ENCODE measurements around the gene LAMC2. TPM values are rescaled to one million over a fixed set of nuclear protein-coding genes. Genes with fewer than 3 reads are reported as not detected.

Gene LAMC2
- total RNA-seq, 1 experiment from 2014 or later = 0.11 TPM

DNA sequence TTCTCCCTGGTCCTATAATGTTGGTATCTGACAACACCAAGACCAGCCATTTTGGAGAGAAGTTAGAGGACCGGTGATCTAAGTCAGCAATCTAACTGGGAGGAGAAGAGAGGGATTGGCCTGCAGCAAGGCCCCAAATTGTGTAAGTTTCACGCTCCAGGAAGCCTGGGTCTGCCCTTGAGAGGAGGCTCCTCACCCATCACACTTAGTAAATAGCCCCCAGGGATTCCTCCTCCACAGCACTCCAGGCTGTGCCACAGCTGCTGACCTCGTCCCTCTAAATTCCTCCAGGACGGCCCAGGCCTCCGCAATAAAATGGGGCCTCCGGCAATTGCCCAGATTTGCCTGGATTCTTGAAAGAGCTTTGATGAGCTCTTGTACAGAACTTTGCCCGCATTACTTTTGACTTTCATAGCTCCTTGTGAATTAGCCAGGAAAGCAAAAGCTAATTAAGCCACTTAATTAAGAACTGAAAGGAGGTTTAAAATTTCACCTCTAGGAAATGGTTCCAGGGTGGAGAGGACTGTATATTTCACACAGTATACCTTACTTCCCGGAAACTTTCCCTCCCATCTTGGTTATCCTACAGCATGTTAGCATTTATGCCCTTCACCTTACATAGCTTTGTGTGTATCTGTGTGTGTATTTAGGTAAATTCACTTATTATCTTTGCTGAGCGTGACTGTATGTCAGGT is 90.5 kb downstream of the LAMC2 start:
- TF ChIP-seq EZH2 (IDR thresholded peaks at IDR 0.05; ENCODE audit: borderline replicate concordance, low read depth, low read length, poor library complexity, severe bottlenecking) = no peak
- TF ChIP-seq, protein P1, sequence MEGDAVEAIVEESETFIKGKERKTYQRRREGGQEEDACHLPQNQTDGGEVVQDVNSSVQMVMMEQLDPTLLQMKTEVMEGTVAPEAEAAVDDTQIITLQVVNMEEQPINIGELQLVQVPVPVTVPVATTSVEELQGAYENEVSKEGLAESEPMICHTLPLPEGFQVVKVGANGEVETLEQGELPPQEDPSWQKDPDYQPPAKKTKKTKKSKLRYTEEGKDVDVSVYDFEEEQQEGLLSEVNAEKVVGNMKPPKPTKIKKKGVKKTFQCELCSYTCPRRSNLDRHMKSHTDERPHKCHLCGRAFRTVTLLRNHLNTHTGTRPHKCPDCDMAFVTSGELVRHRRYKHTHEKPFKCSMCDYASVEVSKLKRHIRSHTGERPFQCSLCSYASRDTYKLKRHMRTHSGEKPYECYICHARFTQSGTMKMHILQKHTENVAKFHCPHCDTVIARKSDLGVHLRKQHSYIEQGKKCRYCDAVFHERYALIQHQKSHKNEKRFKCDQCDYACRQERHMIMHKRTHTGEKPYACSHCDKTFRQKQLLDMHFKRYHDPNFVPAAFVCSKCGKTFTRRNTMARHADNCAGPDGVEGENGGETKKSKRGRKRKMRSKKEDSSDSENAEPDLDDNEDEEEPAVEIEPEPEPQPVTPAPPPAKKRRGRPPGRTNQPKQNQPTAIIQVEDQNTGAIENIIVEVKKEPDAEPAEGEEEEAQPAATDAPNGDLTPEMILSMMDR (conservative IDR thresholded peaks at IDR 0.05; ENCODE audit: low read depth, low read length) = no peak
- Histone ChIP-seq H3K9me3 (ENCODE audit: low read depth, low read length, poor library complexity, severe bottlenecking) (no peaks in the 10 kb centered on the region), H3K27ac (ENCODE audit: low read depth, low read length, poor library complexity, severe bottlenecking) (no peak overlapping the region), H3K27me3 (replicated peaks; ENCODE audit: insufficient read depth, low read depth, low read length, poor library complexity) (no peaks in the 10 kb centered on the region), H3K36me3 (ENCODE audit: insufficient read depth, low read length, poor library complexity, severe bottlenecking) (no peaks in the 10 kb centered on the region), H3K4me1 (ENCODE audit: insufficient read depth, low read length, poor library complexity, severe bottlenecking) (peaks cover 22% of the 10 kb centered on the region), H3K4me3 (ENCODE audit: low read depth, low read length, poor library complexity, severe bottlenecking) (no peak overlapping the region)
- ChIA-PET POLR2A (ENCODE audit: low non-redundant PET) (no interaction called here), CTCF (no interaction called here)
- BruUV-seq (replicated peaks) = no TSS peak
- no peak for DNase-seq (ENCODE audit: low spot score)
- intact Hi-C loops (cut with micrococcal nuclease; ENCODE audit: unreplicated experiment) = no loop called here

DNA sequence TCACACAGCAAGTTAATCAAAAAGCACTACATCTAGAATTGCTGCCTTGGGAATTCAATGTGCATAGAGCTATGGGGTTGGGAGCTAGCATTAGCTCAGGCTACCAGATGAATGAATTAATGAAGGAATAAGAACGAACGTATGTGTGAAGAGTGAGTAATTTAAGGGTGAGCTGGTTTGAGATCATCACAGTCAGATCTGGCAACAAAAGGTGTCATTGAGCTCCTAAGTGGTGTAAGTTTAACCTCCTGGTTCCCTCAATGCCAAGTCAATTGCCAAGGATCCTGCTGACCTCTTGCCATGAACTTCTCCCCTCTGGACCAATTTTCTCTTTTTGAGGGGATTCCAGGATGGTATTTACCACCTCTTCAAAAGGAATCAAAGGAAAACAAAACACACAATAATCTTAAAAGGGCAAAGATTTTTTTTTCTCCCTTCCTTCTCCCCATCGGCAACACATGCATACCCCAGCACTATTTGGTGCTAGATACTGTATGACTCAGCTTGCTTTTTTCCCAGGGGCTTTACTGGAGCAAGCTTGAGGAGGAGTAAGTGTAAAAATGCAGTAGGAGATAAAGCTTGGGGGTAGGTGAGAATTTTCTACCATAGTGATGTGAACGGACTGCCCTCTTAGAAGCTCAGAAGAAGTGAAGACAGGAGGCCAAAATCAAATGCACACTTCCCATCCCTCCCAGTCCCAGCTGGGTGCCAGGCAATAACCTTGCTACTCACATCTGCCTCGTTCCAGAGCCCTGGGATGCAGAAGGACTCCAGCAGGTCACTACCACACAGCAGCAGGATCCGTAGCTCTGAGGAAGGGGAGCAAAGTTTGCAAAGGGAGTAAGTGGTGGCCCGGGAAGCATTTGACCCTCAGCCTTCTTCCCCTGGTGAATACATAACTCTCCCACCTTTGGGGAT is 92.0 kb downstream of the LAMC2 start:
- ChIA-PET CTCF (interaction anchor here (2.1 kb wide), 1 partner anchor 43 kb away, joined by 8 read pairs; no protein-coding TSS in a partner anchor), POLR2A (ENCODE audit: low non-redundant PET) (no interaction called here)
- no TSS peak for BruUV-seq (replicated peaks)
- H3K36me3 ChIP-seq (ENCODE audit: insufficient read depth, low read length, poor library complexity, severe bottlenecking) = no peaks in the 10 kb centered on the region
- no peak overlapping the region for H3K27ac ChIP-seq (ENCODE audit: low read depth, low read length, poor library complexity, severe bottlenecking)
- TF ChIP-seq EZH2 (IDR thresholded peaks at IDR 0.05; ENCODE audit: borderline replicate concordance, low read depth, low read length, poor library complexity, severe bottlenecking) = no peak
- TF ChIP-seq, protein P1 (conservative IDR thresholded peaks at IDR 0.05; ENCODE audit: low read depth, low read length) = no peak
- no peaks in the 10 kb centered on the region for H3K9me3 ChIP-seq (ENCODE audit: low read depth, low read length, poor library complexity, severe bottlenecking)
- H3K4me1 ChIP-seq (ENCODE audit: insufficient read depth, low read length, poor library complexity, severe bottlenecking) = peaks cover 22% of the 10 kb centered on the region
- intact Hi-C loops (cut with micrococcal nuclease; ENCODE audit: unreplicated experiment) = no loop called here
- H3K4me3 ChIP-seq (ENCODE audit: low read depth, low read length, poor library complexity, severe bottlenecking) = no peak overlapping the region
- no peaks in the 10 kb centered on the region for H3K27me3 ChIP-seq (replicated peaks; ENCODE audit: insufficient read depth, low read depth, low read length, poor library complexity)
- DNase-seq (ENCODE audit: low spot score) = peak; percentile 40

DNA sequence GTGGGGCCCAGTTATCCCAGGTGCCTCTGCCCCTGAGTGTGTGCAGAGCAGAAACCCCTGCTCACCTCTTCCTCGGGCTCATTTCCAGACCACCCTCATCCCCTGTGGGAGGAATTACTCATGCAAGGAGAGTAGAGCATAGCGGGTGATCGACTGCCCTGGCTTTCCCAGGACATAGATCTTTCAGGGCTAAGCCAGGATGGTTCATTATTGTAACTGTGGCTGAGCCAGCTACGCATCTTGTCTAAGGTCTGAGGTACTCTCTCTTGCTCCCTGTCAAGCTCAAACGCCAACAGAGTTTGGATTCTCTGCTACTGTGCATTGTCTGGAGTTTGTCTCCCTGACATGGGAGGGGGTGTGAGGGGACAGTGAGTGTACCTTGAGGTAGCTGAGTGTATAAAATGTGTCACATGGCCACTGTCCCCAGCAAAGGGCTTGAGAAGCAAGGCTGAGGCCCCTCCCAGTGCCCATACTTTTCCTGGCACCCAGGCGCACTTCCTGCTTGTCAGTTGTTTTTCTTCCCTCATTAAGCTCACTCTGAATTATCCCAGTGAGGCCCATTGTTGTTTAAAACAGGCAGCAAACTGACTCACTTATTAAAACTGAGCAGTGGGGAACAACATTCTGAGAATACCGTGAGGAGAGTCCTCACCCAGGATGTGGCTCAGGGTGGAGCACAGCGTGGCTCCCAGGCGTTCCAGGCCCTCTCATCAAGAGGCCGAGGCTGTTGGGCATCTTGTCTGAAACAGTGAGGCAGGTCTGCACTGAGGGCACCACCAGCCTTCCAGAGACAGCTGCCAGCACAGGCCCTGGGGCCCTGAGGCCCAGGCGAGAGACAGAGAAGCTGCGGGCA is 92.9 kb downstream of the LAMC2 start:
- BruUV-seq (replicated peaks) = no TSS peak
- Histone ChIP-seq H3K27ac (ENCODE audit: low read depth, low read length, poor library complexity, severe bottlenecking) (peak overlapping the region; percentile 70), H3K4me3 (ENCODE audit: low read depth, low read length, poor library complexity, severe bottlenecking) (no peak overlapping the region), H3K36me3 (ENCODE audit: insufficient read depth, low read length, poor library complexity, severe bottlenecking) (no peaks in the 10 kb centered on the region), H3K9me3 (ENCODE audit: low read depth, low read length, poor library complexity, severe bottlenecking) (no peaks in the 10 kb centered on the region), H3K27me3 (replicated peaks; ENCODE audit: insufficient read depth, low read depth, low read length, poor library complexity) (no peaks in the 10 kb centered on the region), H3K4me1 (ENCODE audit: insufficient read depth, low read length, poor library complexity, severe bottlenecking) (peaks cover 22% of the 10 kb centered on the region)
- peak; percentile 79 for DNase-seq (ENCODE audit: low spot score)
- ChIA-PET CTCF (interaction anchor here (0.6 to 2.1 kb wide), 2 partner anchors 26 to 44 kb away, joined by 5 to 8 read pairs; no protein-coding TSS in a partner anchor), POLR2A (ENCODE audit: low non-redundant PET) (no interaction called here)
- TF ChIP-seq EZH2 (IDR thresholded peaks at IDR 0.05; ENCODE audit: borderline replicate concordance, low read depth, low read length, poor library complexity, severe bottlenecking) = no peak
- TF ChIP-seq, protein P1 (conservative IDR thresholded peaks at IDR 0.05; ENCODE audit: low read depth, low read length) = no peak
- intact Hi-C loops (cut with micrococcal nuclease; ENCODE audit: unreplicated experiment) = no loop called here

All from A673 (cell line).